Panc1 (cell line): ENCODE results near the gene ABCD3. TPM values are rescaled to one million over a fixed set of nuclear protein-coding genes. Genes with fewer than 3 reads are reported as not detected.

Experiments used
- ATAC-seq: fragments of 200-7000 bp; cut with Tn5 transposase; 2 replicates; pipeline ENCODE4 v1.9.1; 2020; ENCODE audit warnings: mild to moderate bottlenecking, moderate library complexity
- BruUV-seq: library from RNA; stranded (reverse); fragments of 400-500 nt; replicated peaks from 2 replicates; lab custom pipeline; 2021; lab: Mats Ljungman, UMichigan
- CTCF ChIA-PET: fragments of 300-600 bp; sonication (Branson Sonifier 250); formaldehyde crosslinking; loops from one replicate; lab custom pipeline; 2022; ENCODE audit warnings: antibody characterized with exemption; lab: Charles Lee
- POLR2A ChIA-PET: fragments of 300-600 bp; sonication (Branson Sonifier 250); formaldehyde crosslinking; loops from one replicate; lab custom pipeline; 2022; ENCODE audit warnings: antibody characterized with exemption; lab: Charles Lee
- DNase-seq: peaks from one replicate; pipeline ENCODE4 v3.0.0-alpha.2; 2010; ENCODE audit warnings: low read depth, low spot score
- H3K27ac ChIP-seq: 2 replicates; pipeline ENCODE4 v1.5.1; 2011; ENCODE audit warnings: mild to moderate bottlenecking, low read length, inconsistent platforms
- H3K27me3 ChIP-seq: fragments of 200-500 bp; sonication (Bioruptor generic); 2 replicates; pipeline ENCODE4 v1.6.0; 2014; ENCODE audit warnings: low read length, inconsistent platforms; ENCODE audit not compliant: control insufficient read depth, insufficient read depth
- H3K36me3 ChIP-seq: fragments of 200-500 bp; sonication (Bioruptor generic); 2 replicates; pipeline ENCODE4 v1.5.1; 2014; ENCODE audit warnings: inconsistent platforms, mild to moderate bottlenecking, low read length, moderate library complexity; ENCODE audit not compliant: control insufficient read depth, insufficient read depth
- H3K4me1 ChIP-seq: 2 replicates; pipeline ENCODE4 v1.5.1; 2011; ENCODE audit warnings: inconsistent platforms, mild to moderate bottlenecking, low read length, moderate library complexity; ENCODE audit not compliant: control insufficient read depth, insufficient read depth
- H3K4me3 ChIP-seq, 2 experiments: 2 replicates each; pipeline ENCODE4 v1.5.1; 2011 to 2012; ENCODE audit warnings: low read depth in 2 of 2, low read length in 2 of 2, mild to moderate bottlenecking in 2 of 2, inconsistent platforms in 1 of 2, moderate library complexity in 1 of 2
- H3K9me3 ChIP-seq: fragments of 200-500 bp; sonication (Bioruptor generic); 2 replicates; pipeline ENCODE4 v1.5.1; 2014; ENCODE audit warnings: low read depth, mild to moderate bottlenecking, inconsistent platforms, low read length, moderate library complexity; ENCODE audit not compliant: control insufficient read depth, insufficient read depth
- POLR2AphosphoS5 ChIP-seq: IDR thresholded peaks from 2 replicates; pipeline ENCODE4 v1.6.1; 2012; ENCODE audit warnings: mild to moderate bottlenecking, low read depth, low read length, moderate library complexity
- SIN3A ChIP-seq: IDR thresholded peaks from 2 replicates; pipeline ENCODE4 v1.6.1; 2012; ENCODE audit warnings: low read depth, mild to moderate bottlenecking, low read length, moderate library complexity, borderline replicate concordance; ENCODE audit not compliant: insufficient read depth
- TCF7L2 ChIP-seq: IDR thresholded peaks from 2 replicates; pipeline ENCODE4 v1.6.1; 2011; ENCODE audit warnings: mild to moderate bottlenecking, low read depth, low read length, inconsistent platforms
- in situ Hi-C: cut with HindIII; loops from 2 replicates; pipeline ENCODE4 v1.10.0; 2016; ENCODE audit warnings: low sequenced_read_pairs, low pct_unique_long_range_greater_than_20kb
- intact Hi-C: fragments of 100-400 bp; cut with micrococcal nuclease; formaldehyde crosslinking; loops from one replicate; pipeline ENCODE4 v1.10.0; 2022; ENCODE audit not compliant: unreplicated experiment
- total RNA-seq: library from RNA; stranded (reverse); gene quantifications from one replicate; pipeline ENCODE4 v1.2.1, GENCODE V29; 2021; ENCODE audit not compliant: unreplicated experiment
- TF ChIP-seq, protein P1 (sequence below), 2 experiments: IDR thresholded peaks; 2 replicates each; pipeline ENCODE4 v1.6.1; 2011 to 2012; ENCODE audit warnings: low read depth in 2 of 2, control low read depth in 1 of 2, low read length in 1 of 2, mild to moderate bottlenecking in 1 of 2, moderate library complexity in 1 of 2; ENCODE audit not compliant: insufficient read depth in 1 of 2
- TF ChIP-seq, protein P2 (sequence below): fragments of 450-650 bp; IDR thresholded peaks from 2 replicates; pipeline ENCODE4 v1.5.1; 2017; ENCODE audit warnings: mild to moderate bottlenecking

The ABCD3 gene
- total RNA-seq, 1 experiment from 2014 or later: 40.5 TPM

- Histone ChIP-seq H3K27ac (no peak overlapping the region), H3K4me3 (no peak overlapping the region), H3K9me3 (no peaks in the 10 kb centered on the region), H3K27me3 (no peaks in the 10 kb centered on the region), H3K36me3 (no peaks in the 10 kb centered on the region), H3K4me1 (no peaks in the 10 kb centered on the region)
- no peak for ATAC-seq
- no TSS peak for BruUV-seq
- TF ChIP-seq, protein P1, sequence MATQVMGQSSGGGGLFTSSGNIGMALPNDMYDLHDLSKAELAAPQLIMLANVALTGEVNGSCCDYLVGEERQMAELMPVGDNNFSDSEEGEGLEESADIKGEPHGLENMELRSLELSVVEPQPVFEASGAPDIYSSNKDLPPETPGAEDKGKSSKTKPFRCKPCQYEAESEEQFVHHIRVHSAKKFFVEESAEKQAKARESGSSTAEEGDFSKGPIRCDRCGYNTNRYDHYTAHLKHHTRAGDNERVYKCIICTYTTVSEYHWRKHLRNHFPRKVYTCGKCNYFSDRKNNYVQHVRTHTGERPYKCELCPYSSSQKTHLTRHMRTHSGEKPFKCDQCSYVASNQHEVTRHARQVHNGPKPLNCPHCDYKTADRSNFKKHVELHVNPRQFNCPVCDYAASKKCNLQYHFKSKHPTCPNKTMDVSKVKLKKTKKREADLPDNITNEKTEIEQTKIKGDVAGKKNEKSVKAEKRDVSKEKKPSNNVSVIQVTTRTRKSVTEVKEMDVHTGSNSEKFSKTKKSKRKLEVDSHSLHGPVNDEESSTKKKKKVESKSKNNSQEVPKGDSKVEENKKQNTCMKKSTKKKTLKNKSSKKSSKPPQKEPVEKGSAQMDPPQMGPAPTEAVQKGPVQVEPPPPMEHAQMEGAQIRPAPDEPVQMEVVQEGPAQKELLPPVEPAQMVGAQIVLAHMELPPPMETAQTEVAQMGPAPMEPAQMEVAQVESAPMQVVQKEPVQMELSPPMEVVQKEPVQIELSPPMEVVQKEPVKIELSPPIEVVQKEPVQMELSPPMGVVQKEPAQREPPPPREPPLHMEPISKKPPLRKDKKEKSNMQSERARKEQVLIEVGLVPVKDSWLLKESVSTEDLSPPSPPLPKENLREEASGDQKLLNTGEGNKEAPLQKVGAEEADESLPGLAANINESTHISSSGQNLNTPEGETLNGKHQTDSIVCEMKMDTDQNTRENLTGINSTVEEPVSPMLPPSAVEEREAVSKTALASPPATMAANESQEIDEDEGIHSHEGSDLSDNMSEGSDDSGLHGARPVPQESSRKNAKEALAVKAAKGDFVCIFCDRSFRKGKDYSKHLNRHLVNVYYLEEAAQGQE (IDR thresholded peaks at IDR 0.05; ENCODE audit: insufficient read depth in 1 of 2, low read depth in 2 of 2, low read length in 1 of 2): no peak
- no peak for TF ChIP-seq TCF7L2
- no peak for TF ChIP-seq POLR2AphosphoS5
- TF ChIP-seq SIN3A: no peak
- TF ChIP-seq, protein P2, sequence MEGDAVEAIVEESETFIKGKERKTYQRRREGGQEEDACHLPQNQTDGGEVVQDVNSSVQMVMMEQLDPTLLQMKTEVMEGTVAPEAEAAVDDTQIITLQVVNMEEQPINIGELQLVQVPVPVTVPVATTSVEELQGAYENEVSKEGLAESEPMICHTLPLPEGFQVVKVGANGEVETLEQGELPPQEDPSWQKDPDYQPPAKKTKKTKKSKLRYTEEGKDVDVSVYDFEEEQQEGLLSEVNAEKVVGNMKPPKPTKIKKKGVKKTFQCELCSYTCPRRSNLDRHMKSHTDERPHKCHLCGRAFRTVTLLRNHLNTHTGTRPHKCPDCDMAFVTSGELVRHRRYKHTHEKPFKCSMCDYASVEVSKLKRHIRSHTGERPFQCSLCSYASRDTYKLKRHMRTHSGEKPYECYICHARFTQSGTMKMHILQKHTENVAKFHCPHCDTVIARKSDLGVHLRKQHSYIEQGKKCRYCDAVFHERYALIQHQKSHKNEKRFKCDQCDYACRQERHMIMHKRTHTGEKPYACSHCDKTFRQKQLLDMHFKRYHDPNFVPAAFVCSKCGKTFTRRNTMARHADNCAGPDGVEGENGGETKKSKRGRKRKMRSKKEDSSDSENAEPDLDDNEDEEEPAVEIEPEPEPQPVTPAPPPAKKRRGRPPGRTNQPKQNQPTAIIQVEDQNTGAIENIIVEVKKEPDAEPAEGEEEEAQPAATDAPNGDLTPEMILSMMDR: no peak
- CTCF ChIA-PET: no interaction called here
- intact Hi-C loops: no loop called here
- POLR2A ChIA-PET: no interaction called here
- no peak for DNase-seq
- in situ Hi-C loops: no loop called here
These were observed 135.7 kb downstream of the ABCD3 start for GRCh38 chr1:94553931-94554330.

DNA sequence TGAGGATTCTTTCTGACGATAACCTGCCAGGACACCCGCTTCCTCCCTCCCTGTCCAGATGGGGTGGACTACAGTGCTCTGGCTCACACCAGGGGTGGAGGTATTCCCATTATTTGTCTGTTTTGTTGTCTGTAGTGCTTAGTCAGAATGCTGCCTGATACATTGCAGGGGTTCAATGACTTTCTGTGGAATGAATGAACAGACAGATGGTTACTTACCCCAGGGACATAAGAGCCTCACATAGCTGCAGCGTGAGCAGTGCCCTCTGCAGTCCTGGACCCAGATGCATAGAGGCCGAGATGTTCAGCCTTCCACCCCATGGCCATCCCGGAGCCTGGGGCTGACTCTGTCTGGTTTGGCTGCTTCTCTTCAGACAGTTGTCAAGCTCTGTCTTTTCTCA lies 136.4 kb downstream of the ABCD3 start:
- TF ChIP-seq, protein P2: no peak
- TF ChIP-seq, protein P1 (IDR thresholded peaks at IDR 0.05; ENCODE audit: insufficient read depth in 1 of 2, low read depth in 2 of 2, low read length in 1 of 2): no peak
- TF ChIP-seq POLR2AphosphoS5 (no peak), TCF7L2 (no peak), SIN3A (no peak)
- Histone ChIP-seq H3K27me3 (no peaks in the 10 kb centered on the region), H3K36me3 (no peaks in the 10 kb centered on the region), H3K27ac (no peak overlapping the region), H3K4me3 (no peak overlapping the region), H3K9me3 (no peaks in the 10 kb centered on the region), H3K4me1 (no peaks in the 10 kb centered on the region)
- ATAC-seq: no peak
- intact Hi-C loops: no loop called here
- ChIA-PET CTCF (no interaction called here), POLR2A (no interaction called here)
- DNase-seq: no peak
- in situ Hi-C loops: no loop called here
- BruUV-seq: no TSS peak
